ENCODE measurements around the gene ZNF367. TPM values are rescaled to one million over a fixed set of nuclear protein-coding genes. Genes with fewer than 3 reads are reported as not detected.
A peak's percentile ranks its signal among the peaks of the same experiment; 100 is the strongest.

Gene ZNF367
- total and polyA plus RNA-seq, 2 of the 4 experiments (the other 2 are of a cell fraction) = 1.1 to 2.7 TPM

GRCh38 chr9:96441798-96442445 is 23.8 kb upstream of the ZNF367 start:
- DNase-seq (peak; percentile 23), ATAC-seq (ENCODE audit: low read depth) (no peak)
- WGBS, 2 experiments (ENCODE audit: extremely low coverage in 2 of 2, insufficient read length in 1 of 2) = no CpG with 5 or more reads among the region's 5 CpGs
- Histone ChIP-seq H3K9me3 (ENCODE audit: control insufficient read depth, insufficient read depth, low read length) (no peaks in the 10 kb centered on the region), H3K14ac (replicated peaks; ENCODE audit: low read depth, low read length) (no peak overlapping the region), H2BK20ac (ENCODE audit: low read depth, low read length) (no peak overlapping the region), H3K18ac (ENCODE audit: low read depth, low read length) (no peak overlapping the region), H3K4me1 (ENCODE audit: control insufficient read depth, insufficient read depth, low read length) (no peaks in the 10 kb centered on the region), H4K91ac (ENCODE audit: insufficient read depth, low read depth, low read length) (no peak overlapping the region), H3K27ac (ENCODE audit: insufficient read depth, low read length) (no peak overlapping the region), H2BK120ac (ENCODE audit: low read depth, low read length) (no peak overlapping the region), H2AFZ (replicated peaks; ENCODE audit: low read length, poor library complexity) (no peak overlapping the region), H2AK9ac (replicated peaks; ENCODE audit: low read depth, low read length, poor library complexity) (no peak overlapping the region), H3K79me1 (ENCODE audit: low read depth in 1 of 2, low read length in 2 of 2) (no peaks in the 10 kb centered on the region), H3K27me3 (ENCODE audit: control insufficient read depth, insufficient read depth, low read length) (no peaks in the 10 kb centered on the region), H2BK5ac (ENCODE audit: low read depth, low read length, poor library complexity, severe bottlenecking) (no peak overlapping the region), H3K23ac (ENCODE audit: low read depth, low read length) (no peak overlapping the region), H2BK15ac (ENCODE audit: low read depth, low read length) (no peak overlapping the region), H4K8ac (ENCODE audit: low read depth in 2 of 2, low read length in 2 of 2) (no peak overlapping the region), H3K4me3 (ENCODE audit: insufficient read depth, low read depth, low read length) (no peak overlapping the region), H3K36me3 (ENCODE audit: control insufficient read depth, insufficient read depth, low read length) (no peaks in the 10 kb centered on the region), H4K5ac (ENCODE audit: low read depth, low read length) (no peak overlapping the region), H3K4me2 (ENCODE audit: low read depth, low read length) (no peak overlapping the region), H4K20me1 (ENCODE audit: insufficient read depth, low read length) (no peaks in the 10 kb centered on the region), H2AK5ac (ENCODE audit: low read depth, low read length) (no peak overlapping the region), H3K9me1 (ENCODE audit: insufficient read depth, low read length) (no peaks in the 10 kb centered on the region), H3K9ac (ENCODE audit: low read depth, low read length) (no peak overlapping the region), H3K4ac (ENCODE audit: low read depth, low read length) (no peak overlapping the region), H3K56ac (ENCODE audit: extremely low read depth, insufficient read depth, low read length) (no peak overlapping the region)
- dilution Hi-C loops (cut with HindIII; ENCODE audit: low sequenced_read_pairs, unreplicated experiment) = no loop called here
- in situ Hi-C loops (cut with MboI; ENCODE audit: low sequenced_read_pairs) = no loop called here
- intact Hi-C loops (cut with micrococcal nuclease) = no loop called here
- ChIA-PET POLR2A (ENCODE audit: unreplicated experiment) (no interaction called here), CTCF (interaction anchor here (0.5 to 1.0 kb wide), 2 partner anchors 175 to 225 kb away, joined by 3 to 4 read pairs; no protein-coding TSS in a partner anchor)
- TF ChIP-seq SMC3 (IDR thresholded peaks at IDR 0.05; ENCODE audit: low read depth, low read length) (peak; percentile 38; the same call in 1 of the 2 replicates), CTCF (conservative IDR thresholded peaks at IDR 0.05; ENCODE audit: low read depth, low read length) (peak; percentile 44), RFX5 (IDR thresholded peaks at IDR 0.05; ENCODE audit: low read depth, low read length) (no peak), RAD21 (IDR thresholded peaks at IDR 0.05; ENCODE audit: low read length) (peak; percentile 43), MAZ (IDR thresholded peaks at IDR 0.05; ENCODE audit: borderline replicate concordance, low read depth, low read length) (no peak), NFE2L2 (IDR thresholded peaks at IDR 0.05; ENCODE audit: low read depth, low read length) (no peak), FOS (IDR thresholded peaks at IDR 0.05; ENCODE audit: low read depth, low read length) (no peak)
- no TSS peak for BruUV-seq (replicated peaks)

Measured in IMR-90 (cell line).